GM18502 (cell line): ENCODE data around the gene NCEH1.
A peak's percentile ranks its signal among the peaks of the same experiment; 100 is the strongest.

Source experiments
- ATAC-seq: cut with Tn5 transposase; IDR thresholded peaks from one replicate; pipeline ENCODE4 v1.9.1; 2021; ENCODE audit warnings: mild to moderate bottlenecking; ENCODE audit not compliant: unreplicated experiment, poor library complexity

Gene NCEH1

GRCh38 chr3:172651936-172652625 lies 58.8 kb downstream of the NCEH1 start:
- no peak for ATAC-seq

GRCh38 chr3:172649987-172650386 lies 60.9 kb downstream of the NCEH1 start:
- no peak for ATAC-seq

- ATAC-seq: no peak
Measured at GRCh38 chr3:172648747-172649146, 62.1 kb downstream of the NCEH1 start.

- no peak for ATAC-seq
Measured at GRCh38 chr3:172647823-172648222, 63.0 kb downstream of the NCEH1 start.

DNA sequence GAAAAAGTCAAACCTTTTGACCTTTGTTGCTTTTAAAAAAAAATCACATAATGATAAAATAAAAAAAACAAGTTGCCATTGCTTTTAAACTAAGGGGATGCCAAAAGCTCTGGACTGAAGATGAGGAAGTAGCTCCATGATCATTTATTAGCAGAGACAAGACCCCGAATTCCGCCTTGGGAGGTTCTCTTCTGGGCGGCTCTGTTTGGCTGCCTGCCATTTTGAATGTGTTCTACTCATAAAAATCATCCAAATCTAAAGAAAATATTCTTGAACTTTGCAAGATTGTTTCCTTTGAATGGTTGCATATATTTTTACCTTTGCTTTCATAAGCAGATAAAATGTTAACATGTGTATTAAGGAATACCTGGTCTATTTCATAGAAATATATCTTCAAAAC lies 63.8 kb downstream of the NCEH1 start:
- ATAC-seq: no peak

DNA sequence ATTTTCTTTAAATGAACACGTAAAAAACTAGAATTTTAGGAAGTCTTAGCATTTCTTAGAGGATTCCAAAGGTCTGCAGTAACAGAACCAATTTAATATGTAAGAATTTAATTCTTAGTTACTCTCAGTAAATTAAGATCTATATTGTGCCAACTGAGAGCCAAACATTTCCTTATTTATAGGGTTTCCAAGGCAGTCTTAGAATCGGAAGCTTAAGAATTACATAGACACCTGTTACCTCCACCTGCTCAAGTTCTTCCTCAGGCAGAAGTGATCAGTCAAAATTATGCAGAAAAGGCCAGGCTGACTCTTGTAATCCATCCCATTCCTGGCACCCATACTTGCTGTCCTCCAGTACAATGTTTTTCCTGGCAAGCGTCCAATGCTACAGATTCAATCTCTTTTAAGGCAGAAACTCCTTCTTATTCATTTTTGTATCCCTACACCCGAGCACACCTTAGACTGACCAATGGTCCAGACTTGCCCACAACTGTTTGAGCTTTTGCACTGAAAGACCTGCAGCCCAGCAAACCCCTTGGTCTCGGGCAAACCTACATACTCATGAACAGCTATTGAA lies 64.3 kb downstream of the NCEH1 start:
- no peak for ATAC-seq

DNA sequence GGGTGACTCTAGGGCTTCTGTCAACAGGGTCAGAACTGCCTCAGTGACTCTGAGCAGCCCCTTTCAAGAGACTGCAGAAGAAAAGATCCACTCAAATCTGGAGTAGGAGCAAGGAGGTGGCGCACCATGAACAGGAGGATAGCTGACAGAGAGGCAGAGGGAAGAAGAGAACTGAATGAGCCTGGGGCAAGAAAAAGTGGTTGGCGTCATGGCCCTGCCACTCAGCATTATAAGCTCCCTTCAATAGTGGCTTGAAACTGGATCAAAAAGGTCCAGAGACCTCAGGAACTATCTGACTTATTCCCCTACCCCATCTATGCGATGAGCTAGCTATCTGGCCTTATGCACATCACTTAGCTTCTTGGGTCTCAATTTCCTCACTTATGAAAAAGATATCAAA lies 66.6 kb downstream of the NCEH1 start:
- no peak for ATAC-seq

- no peak for ATAC-seq
Measured at GRCh38 chr3:172643506-172644179, 67.2 kb downstream of the NCEH1 start.

- no peak for ATAC-seq
Measured at GRCh38 chr3:172641291-172641690, 69.6 kb downstream of the NCEH1 start.

DNA sequence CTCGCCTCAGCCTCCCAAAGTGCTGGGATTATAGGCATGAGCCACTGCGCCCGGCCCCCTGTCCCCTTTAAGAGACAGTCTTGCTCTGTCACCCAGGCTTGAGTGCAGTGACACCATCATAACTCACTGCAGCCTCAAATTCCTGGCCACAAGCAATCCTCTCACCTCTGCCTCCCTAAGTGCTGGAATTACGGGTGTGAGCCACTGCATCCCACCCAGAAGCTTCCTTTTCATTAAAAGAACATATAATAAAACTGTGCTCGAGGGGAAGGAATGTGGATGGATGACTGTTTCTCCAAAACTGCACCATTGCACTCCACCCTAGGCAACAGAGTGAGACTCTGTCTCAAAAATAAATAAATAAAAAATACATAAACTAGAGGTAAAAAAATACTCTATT lies 70.1 kb downstream of the NCEH1 start:
- ATAC-seq: no peak

DNA sequence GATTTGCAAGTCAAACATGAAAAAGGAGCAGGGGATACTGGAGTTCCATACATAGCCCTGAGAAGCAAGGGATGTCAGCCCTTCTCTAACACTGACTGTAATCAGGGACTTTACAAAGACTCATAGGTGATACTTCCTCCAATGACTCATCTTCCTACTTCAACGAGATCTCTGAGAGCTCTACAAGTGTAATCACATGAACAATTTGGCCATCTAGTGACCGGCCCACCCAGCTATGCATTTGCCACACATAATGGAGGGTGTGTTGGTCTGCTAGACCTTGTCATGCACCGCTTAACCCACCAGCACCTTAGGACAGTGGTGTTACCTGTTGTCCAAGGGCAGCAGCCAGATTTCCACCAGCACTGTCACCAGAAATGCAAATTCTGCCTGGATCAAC lies 75.3 kb downstream of the NCEH1 start:
- peak; percentile 100 for ATAC-seq

DNA sequence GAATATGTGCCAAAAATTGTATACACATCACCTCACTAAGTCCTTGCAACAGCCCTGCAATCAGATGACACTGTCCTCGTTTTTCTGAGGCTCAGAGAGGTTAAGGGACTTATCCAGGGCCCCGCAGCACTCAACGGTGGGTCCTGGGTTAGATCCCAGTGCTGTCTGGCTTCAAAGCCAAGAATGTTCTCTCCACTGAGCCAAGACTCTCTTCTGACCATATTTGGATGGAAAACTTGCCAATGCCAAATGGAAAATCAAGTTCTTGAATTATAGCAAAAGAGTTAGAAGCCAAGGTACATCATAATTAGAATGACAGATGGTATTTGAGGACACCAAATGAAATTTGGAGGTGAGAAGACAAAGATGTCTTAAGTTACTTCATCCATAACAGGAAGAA lies 75.9 kb downstream of the NCEH1 start:
- no peak for ATAC-seq

GRCh38 chr3:172630316-172630715 lies 80.6 kb downstream of the NCEH1 start:
- ATAC-seq: no peak

GRCh38 chr3:172629470-172629869 lies 81.4 kb downstream of the NCEH1 start:
- ATAC-seq: no peak

DNA sequence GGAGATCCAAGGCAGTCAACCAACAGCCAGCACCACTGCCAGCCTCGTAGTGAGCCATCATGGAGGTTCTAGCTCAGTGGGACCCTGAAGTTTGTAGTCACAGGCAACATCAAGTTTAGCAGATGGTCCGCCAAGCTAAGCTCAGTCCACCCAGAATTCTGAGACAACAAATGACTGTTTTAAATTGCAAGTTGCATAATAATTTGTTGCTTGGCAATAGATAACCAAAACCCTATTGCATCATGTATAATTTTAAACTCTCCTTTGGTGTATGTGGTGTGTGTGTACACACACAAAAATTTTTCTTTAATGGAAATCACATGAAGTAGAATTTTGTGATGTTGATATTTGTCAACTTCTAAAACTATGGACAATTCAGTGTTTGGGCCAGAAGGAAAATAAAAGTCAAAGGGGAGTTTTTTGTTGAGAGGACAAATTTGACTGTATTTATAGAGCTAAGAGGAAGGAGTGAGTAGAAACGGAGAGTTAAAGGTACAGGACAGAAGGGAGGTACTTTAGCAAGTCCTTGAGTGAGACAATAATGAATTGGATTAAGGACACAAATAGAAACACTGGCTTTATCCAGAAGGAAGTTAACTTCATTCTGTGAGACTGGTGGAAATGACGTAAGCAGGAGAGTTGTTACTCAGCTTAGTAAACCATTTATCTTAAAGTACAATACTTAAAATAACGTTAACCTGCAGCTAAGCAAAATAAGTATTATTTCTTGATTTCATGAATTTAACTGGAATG lies 83.6 kb downstream of the NCEH1 start:
- ATAC-seq: no peak

DNA sequence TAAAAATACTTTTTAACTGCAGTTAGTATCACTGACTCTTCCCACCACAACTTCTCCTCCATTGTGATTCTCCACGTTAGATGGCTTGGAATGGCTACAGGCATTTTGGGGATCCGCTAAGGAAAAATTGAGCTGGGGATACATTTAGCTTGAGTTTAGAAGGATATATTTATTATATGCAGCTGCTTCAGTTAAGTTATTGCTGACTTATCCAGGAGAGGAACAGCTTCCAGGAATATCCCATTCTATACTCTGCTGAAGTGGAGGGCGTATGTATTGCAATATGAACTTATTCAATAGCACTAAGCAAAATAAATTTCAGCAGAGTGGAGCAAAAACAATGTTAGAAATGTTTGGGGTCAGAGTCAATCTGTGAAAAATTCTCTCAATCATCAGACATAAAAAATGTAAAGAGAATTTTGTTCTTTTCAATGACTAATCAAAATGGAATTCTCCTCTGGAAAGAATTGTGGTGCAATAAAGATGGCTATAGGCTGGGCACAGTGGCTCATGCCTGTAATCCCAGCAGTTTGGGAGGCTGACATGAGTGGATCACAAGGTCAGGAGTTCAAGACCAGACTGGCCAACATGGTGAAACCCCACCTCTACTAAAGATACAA lies 84.7 kb downstream of the NCEH1 start:
- ATAC-seq: no peak

- no peak for ATAC-seq
Measured at GRCh38 chr3:172625404-172625803, 85.5 kb downstream of the NCEH1 start.

DNA sequence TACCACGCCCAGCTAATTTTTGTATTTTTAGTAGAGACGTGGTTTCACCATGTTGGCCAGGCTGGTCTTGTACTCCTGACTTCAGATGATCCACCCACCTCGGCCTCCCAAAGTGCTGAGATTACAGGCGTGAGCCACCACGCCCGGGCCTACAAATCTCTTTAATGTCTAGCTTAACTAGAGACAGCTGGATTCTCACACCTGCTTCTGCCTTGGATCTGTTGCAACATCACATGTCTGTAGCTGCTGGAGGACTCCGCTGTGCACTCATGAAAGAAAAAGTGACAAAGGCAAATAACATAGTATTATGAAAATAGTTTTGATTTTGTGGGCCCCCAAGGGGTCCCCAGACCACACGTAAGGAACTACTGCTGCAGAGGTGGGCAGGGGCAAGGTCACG lies 85.9 kb downstream of the NCEH1 start:
- no peak for ATAC-seq

- peak; percentile 65 for ATAC-seq
Measured at GRCh38 chr3:172622916-172623700, 87.8 kb downstream of the NCEH1 start.

DNA sequence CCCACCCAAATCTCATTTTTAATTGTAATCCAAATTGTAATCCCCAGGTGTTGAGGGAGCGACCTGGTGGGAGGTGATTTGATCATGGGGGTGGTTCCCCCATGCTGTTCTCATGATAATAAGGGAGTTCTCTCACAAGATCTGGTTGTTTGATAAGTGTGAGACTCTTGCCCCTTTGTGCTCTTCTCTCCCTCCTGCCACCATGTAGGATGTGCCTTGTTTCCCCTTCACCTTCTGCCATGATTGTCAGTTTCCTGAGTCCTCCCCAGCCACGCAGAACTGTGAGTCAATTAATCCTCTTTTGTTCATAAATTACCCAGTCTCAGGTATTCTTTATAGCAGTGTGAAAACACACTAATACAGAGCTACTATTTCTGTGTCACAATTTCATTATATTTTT lies 88.7 kb downstream of the NCEH1 start:
- ATAC-seq: no peak
